ENCODE measurements around the gene SUSD5. TPM values are rescaled to one million over a fixed set of nuclear protein-coding genes. Genes with fewer than 3 reads are reported as not detected.
"Not testable (repeated sequence)": the region's sequence is repeated elsewhere in the genome, so short reads cannot be mapped to it uniquely, and the experiment has no call there.

Gene SUSD5
- total RNA-seq, 1 donor from 2014 or later = 2.1 TPM

GRCh38 chr3:33194303-33194702 lies 24.3 kb downstream of the SUSD5 start:
- DNase-seq (ENCODE audit: low spot score) = no peak

GRCh38 chr3:33187368-33187634 lies 31.3 kb downstream of the SUSD5 start:
- DNase-seq (ENCODE audit: low spot score) = no peak

- DNase-seq (ENCODE audit: low spot score) = no peak
Observed at GRCh38 chr3:33186524-33187367, 31.9 kb downstream of the SUSD5 start.

- DNase-seq (ENCODE audit: low spot score) = no peak
Observed at GRCh38 chr3:33184863-33185262, 33.7 kb downstream of the SUSD5 start.

GRCh38 chr3:33181641-33182040 lies 37.0 kb downstream of the SUSD5 start:
- DNase-seq (ENCODE audit: low spot score) = not testable (repeated sequence)

- DNase-seq (ENCODE audit: low spot score) = no peak
Observed at GRCh38 chr3:33181229-33181628, 37.4 kb downstream of the SUSD5 start.

GRCh38 chr3:33179132-33179531 lies 39.5 kb downstream of the SUSD5 start:
- no peak for DNase-seq (ENCODE audit: low spot score)

- DNase-seq (ENCODE audit: low spot score) = no peak
Observed at GRCh38 chr3:33174711-33175414, 43.7 kb downstream of the SUSD5 start.

GRCh38 chr3:33174095-33174494 lies 44.5 kb downstream of the SUSD5 start:
- DNase-seq (ENCODE audit: low spot score) = no peak

GRCh38 chr3:33173672-33174071 lies 44.9 kb downstream of the SUSD5 start:
- no peak for DNase-seq (ENCODE audit: low spot score)

GRCh38 chr3:33173103-33173502 lies 45.5 kb downstream of the SUSD5 start:
- DNase-seq (ENCODE audit: low spot score) = no peak

GRCh38 chr3:33171580-33171979 lies 47.0 kb downstream of the SUSD5 start:
- no peak for DNase-seq (ENCODE audit: low spot score)

GRCh38 chr3:33170531-33170930 lies 48.1 kb downstream of the SUSD5 start:
- DNase-seq (ENCODE audit: low spot score) = no peak

- DNase-seq (ENCODE audit: low spot score) = no peak
Observed at GRCh38 chr3:33167716-33168336, 50.8 kb downstream of the SUSD5 start.

GRCh38 chr3:33167284-33167683 lies 51.3 kb downstream of the SUSD5 start:
- no peak for DNase-seq (ENCODE audit: low spot score)

- no peak for DNase-seq (ENCODE audit: low spot score)
Observed at GRCh38 chr3:33166095-33166494, 52.5 kb downstream of the SUSD5 start.

- no peak for DNase-seq (ENCODE audit: low spot score)
Observed at GRCh38 chr3:33165372-33165771, 53.2 kb downstream of the SUSD5 start.

- not testable (repeated sequence) for DNase-seq (ENCODE audit: low spot score)
Observed at GRCh38 chr3:33162621-33163020, 56.0 kb downstream of the SUSD5 start.

GRCh38 chr3:33159981-33160380 lies 58.6 kb downstream of the SUSD5 start:
- DNase-seq (ENCODE audit: low spot score) = no peak

GRCh38 chr3:33159234-33159633 lies 59.4 kb downstream of the SUSD5 start:
- no peak for DNase-seq (ENCODE audit: low spot score)

GRCh38 chr3:33155301-33155700 lies 63.3 kb downstream of the SUSD5 start:
- no peak for DNase-seq (ENCODE audit: low spot score)

- no peak for DNase-seq (ENCODE audit: low spot score)
Observed at GRCh38 chr3:33153782-33154181, 64.8 kb downstream of the SUSD5 start.

Data from ureter (tissue), 1 donor.